ENCODE measurements around the gene IFFO2. TPM values are rescaled to one million over a fixed set of nuclear protein-coding genes. Genes with fewer than 3 reads are reported as not detected.

The IFFO2 gene
- total and polyA plus RNA-seq, 2 donors (not counting 3 experiments of a cell fraction or from before 2014, with no cell fraction given), result 31.1 to 31.3 TPM

DNA sequence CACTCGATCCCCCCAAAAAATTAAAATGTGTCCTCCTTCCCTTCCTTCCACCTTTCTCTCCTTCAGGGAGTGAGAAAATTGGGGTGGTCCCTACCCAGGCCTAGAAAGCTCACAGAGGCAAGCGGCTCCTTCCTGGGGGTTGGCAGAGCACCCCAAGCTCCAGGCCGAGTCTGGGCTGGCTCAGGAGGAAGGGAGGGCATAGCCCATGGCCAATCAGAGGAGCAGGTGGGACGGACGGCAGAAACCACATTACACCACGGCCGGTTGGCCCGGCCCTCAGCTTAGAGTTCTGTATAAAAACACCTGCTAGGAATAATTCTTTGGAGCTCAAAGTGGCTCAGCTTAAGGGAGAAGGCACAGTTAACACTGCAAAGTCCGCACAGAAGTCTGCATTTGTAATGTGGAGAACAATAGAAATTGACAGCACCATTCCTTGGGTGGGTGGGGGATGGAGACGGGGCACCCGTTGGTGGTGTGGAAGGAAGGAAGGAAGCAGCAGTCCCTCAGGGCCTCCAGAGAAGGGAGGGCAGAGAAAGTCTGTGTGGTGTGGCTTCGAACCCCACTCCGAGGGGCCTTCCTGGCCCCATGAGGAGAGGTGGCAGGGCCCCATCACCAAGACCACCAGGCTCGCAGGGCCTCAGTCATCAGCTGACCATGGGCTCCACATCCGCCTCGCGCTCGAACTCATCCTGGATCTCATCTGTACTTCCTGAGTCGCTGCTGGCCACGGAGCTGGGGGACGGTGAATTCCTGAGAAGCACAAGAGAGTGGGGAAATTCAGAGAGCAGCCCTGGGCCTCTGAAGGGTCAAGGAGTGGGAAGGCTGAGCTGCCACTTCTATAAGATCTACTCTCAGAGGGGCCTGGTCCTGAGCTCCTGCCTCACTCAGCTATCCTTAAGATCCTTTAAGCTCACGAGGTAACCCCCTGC is 48.3 kb downstream of the IFFO2 start:
- ChIA-PET CTCF (interaction anchor here (0.8 to 4.4 kb wide), 39 partner anchors 8 to 311 kb away, joined by 3 to 84 read pairs (median 8); partner anchors contain the start of gene IFFO2), POLR2A (interaction anchor here (0.6 to 1.9 kb wide), 5 partner anchors 46 to 258 kb away, joined by 3 to 7 read pairs (median 7); partner anchors contain the start of gene IFFO2)
- peak; percentile 45 for DNase-seq (ENCODE audit: low read depth, low spot score)
- Histone ChIP-seq H3K27ac (ENCODE audit: insufficient read depth, low read depth, low read length) (peak overlapping the region; percentile 50), H3K79me2 (ENCODE audit: control insufficient read depth, insufficient read depth, low read length) (no peaks in the 10 kb centered on the region), H3K9me3 (replicated peaks; ENCODE audit: control insufficient read depth, insufficient read depth, low read length) (no peaks in the 10 kb centered on the region), H3K9ac (replicated peaks; ENCODE audit: extremely low read depth, insufficient read depth, low read length) (no peak overlapping the region), H3K4me1 (ENCODE audit: control insufficient read depth, extremely low read depth, insufficient read depth, low read length) (peaks cover 23% of the 10 kb centered on the region), H2AFZ (ENCODE audit: low read depth, low read length) (no peak overlapping the region), H3K27me3 (ENCODE audit: control insufficient read depth in 2 of 2, insufficient read depth in 2 of 2, low read length in 2 of 2) (no peaks in the 10 kb centered on the region), H3K4me2 (ENCODE audit: insufficient read depth, low read length) (peak overlapping the region; percentile 8), H3K36me3 (ENCODE audit: control insufficient read depth in 2 of 2, extremely low read depth in 1 of 2, insufficient read depth in 2 of 2, low read length in 2 of 2) (peaks cover 8 to 15% of the 10 kb centered on the region in 2 experiments), H3K4me3 (replicated peaks in 1 of 3; ENCODE audit: insufficient read depth in 1 of 3, low read depth in 1 of 3, low read length in 3 of 3) (no peak overlapping the region), H3K9me1 (replicated peaks; ENCODE audit: control insufficient read depth, extremely low read depth, insufficient read depth, low read length) (no peaks in the 10 kb centered on the region), H4K20me1 (replicated peaks; ENCODE audit: control insufficient read depth, extremely low read depth, insufficient read depth, low read length) (no peaks in the 10 kb centered on the region)
- intact Hi-C loops (cut with micrococcal nuclease) (loop anchor here (1.0 to 10.0 kb wide), 8 partner anchors 18 to 334 kb away; partner anchors contain the start of genes IFFO2 and UBR4), dilution Hi-C loops (cut with MboI; ENCODE audit: extremely low pct_ligation_motif_present, low sequenced_read_pairs) (no loop called here)
- TF ChIP-seq FOS (IDR thresholded peaks at IDR 0.05; ENCODE audit: borderline replicate concordance, insufficient read depth, low read length), result no peak
- TF ChIP-seq EZH2 (IDR thresholded peaks at IDR 0.05; ENCODE audit: borderline replicate concordance, low read depth, low read length, severe bottlenecking), result no peak
- no peak for TF ChIP-seq POLR2AphosphoS5 (IDR thresholded peaks at IDR 0.05; ENCODE audit: insufficient read depth, low read depth, low read length)
- TF ChIP-seq MYC (IDR thresholded peaks at IDR 0.05; ENCODE audit: low read depth, low read length), result no peak
- no peak for TF ChIP-seq JUN (IDR thresholded peaks at IDR 0.05; ENCODE audit: borderline replicate concordance, insufficient read depth, insufficient read length, low read depth)
- no peak for FAIRE-seq
- BruUV-seq (replicated peaks), result no TSS peak
